Glomerular visceral epithelial cell (primary cell): ENCODE measurements around the gene PKD2L1.
"Not testable (repeated sequence)": the region's sequence is repeated elsewhere in the genome, so short reads cannot be mapped to it uniquely, and the experiment has no call there.

Experiments
- DNase-seq: peaks from one replicate; pipeline ENCODE4 v3.0.0-alpha.2; 2016; ENCODE audit errors: extremely low spot score

The PKD2L1 gene

DNA sequence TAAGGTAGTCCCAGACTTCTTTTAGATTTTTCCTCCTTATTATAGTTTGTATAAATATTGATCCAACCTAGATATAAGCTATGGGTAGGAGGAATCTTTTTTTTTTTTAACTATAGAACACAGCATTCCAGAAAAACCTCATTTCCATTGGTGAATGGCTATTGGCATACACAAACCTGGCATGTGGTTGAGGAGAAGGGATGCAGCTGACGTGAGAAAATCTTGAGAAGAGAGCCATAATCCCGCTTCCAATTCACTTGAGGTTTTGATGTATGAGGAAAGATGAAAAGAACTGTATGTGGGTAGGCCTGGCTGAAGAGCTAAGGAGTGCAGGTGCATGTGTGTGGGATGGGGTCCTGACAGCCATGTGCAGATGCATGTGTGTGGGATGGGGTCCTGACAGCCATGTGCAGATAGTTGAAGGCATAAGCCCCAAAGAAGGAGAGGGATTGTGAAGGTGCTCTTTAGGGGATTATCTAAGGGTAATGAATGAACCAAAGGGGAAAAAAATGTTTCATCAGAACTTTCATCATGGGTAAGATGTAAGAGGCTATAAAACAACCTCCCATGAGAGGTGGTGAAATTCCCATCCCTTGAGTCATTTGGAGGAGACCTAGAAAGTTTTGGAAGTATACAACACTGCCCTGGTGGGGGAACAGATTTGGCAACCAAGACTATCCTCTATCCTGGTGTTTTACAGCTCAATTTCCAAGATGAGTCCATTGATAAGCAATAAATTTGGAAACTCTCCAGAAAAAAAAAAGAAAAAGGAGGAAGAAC is 3.8 kb upstream of the PKD2L1 start:
- DNase-seq, result no peak

DNA sequence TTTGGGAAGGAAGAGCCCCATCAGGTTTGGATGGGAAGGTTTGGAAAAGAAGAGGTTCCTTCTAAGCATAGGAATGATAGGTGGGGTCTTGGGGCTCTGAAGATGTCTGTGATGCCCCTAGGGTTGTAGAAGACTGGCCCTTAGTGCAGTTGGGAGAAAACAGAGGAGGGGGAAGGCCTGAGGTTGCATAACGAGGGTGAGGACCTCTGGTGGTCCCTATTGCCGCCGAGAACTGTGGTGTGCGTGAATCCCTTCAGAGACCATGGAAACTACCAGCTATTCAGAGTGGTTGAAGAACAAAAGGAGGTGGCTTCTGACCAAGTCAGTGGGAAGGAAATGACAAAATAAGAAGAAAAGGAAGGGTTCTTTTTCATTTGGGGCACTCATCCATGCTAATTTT is 3.1 kb upstream of the PKD2L1 start:
- DNase-seq, result no peak

DNA sequence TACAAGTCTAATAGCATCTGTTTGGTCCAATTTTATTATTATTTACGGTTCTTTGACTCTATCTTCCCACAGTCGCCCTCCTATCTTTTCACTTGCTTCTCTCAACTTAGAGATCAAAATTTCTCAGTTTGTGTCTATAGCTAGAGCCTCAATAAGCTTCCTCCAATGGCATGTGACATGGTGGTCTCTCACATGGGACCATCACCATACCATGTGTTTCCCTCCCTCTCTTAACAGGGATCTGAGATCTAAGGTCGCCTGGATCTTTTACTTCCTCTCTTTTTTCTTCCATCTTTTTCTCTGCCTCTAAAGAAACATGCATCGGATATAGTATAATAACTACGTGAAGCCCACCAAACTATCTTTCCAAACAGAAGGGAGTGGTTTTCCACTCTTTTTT is 1.8 kb downstream of the PKD2L1 start:
- no peak for DNase-seq

DNA sequence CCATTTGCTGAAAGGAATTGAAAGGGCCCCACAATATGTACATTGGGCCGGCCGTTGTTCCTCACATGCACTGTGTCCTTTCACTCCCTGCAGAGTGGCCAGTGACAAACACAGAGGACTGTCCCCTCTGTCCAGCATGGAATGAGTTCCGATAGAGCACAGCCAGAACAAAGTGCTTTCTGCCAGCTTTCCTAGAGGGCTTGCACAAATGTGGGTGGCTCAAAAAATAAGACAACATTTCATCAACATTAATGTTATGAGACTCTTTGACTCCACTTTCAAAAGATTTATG is 2.4 kb downstream of the PKD2L1 start:
- DNase-seq, result no peak

DNA sequence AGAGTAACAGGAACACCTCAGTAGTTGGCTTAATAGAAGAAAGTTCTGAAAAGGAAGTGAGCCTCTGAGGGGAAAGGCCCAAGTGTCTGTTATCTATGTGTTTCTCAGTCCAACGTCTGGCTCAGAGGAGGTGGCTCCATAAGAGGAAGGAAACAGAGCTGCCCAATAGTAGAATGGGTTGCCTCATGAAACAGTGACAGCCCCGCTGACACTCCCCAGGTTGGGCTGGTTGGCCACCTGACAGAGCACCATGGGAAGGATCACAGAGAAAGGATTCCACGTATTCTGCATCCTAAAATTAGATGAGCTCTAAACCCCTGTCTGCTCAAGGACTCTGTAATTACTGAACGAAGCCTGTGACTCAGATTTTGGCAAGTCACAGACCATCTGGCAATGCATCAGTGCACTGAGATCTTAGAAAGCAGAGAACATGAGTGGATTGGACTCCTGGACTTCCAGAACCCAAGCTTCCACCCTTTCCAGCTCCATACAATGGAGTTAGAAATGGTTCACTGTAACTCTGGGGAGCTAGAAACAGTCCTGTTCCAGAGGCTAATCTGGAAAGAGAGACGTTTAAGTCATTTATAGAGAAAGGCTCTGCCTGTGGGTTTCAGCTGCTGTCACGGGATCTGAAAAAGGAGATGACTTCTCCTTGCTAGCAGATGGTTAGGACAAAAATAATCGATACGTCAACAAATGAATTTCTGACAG is 2.9 kb downstream of the PKD2L1 start:
- DNase-seq, result no peak

DNA sequence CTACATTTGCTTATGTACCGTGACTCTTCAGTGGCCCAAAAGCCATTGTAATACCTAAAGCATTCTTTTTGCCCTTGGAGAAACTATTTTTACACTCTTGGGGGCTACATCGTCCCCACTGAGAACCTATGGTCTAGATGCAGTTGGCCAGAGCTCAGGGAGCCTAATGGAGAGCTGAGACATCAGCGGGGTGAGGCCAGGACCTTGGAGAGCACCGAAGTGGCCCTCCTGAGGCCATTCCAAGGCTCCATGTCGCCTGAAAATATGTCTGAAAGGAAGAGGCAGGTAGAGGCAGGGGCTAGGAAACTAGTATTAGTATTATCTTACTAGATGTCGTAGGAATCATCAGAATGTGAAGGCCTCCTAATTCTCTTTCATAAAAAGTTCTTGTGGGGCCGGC is 4.9 kb downstream of the PKD2L1 start:
- no peak for DNase-seq

DNA sequence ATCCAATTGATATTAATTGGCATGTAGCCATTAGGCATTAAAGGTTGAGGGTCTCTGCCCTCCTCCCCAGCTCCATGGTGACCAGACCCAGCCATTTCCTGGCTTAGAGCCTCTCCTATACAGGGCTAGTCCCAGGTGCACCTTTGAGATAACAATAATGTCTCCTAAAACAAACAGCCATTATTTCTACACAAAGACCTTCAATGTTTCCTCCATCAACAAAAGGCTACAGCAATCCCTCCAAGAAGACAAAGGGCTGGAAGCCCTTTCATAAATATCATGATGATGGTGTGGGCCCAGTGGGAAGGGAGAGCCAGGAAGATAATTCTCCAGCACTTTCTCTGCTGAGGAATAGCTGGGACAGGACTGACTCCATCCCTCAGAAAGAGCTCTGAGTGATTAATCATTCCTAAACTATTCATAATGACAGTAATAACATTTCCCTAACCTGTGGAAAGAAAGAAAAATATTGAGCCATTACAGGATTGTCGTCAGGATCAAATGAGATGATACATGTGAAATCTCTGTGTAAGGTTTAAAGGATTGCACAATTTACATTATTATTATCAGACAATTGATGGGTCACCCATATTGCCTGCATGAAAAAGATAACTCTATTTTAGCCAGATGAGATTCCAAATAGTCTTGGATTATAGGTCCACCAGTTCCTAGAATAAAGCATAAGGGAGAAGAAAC is 10.2 kb downstream of the PKD2L1 start:
- DNase-seq, result no peak

DNA sequence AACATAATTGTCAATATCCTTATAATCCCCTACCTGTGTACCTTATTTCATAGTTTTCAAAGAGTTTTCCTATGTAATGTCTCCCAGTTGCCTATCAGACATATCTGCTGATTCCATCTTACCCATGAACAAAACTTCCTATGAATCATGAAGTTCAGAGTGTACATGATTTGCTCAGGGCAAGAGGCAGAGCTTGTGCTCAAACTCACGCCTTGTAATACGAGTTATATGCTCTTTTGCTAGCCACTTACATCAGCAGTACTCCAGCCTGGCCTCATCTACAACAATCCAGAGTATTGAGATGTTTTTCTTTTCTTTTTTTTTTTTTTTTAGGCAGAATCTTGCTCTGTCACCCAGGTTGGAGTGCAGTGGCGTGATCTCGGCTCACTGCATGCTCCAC is 11.8 kb downstream of the PKD2L1 start:
- no peak for DNase-seq

DNA sequence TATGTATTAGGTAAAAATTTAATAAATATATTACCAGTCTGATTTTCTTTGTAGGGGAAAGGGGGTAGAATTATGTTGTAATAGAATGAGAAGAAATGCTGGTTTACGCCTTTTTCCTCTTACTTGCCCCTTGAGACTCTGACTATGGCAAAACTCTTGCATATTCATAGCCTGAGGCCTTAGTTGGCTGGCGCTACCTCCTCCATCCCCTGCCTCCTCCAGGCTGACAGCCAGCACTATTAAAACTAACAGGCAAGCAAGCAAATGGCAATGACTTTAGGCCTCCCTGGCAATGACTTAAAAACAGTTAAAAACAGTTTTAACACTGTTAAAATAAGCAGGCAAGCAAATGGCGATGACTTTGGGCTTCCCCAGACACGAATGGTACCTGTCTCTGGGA is 14.4 kb downstream of the PKD2L1 start:
- DNase-seq, result no peak

DNA sequence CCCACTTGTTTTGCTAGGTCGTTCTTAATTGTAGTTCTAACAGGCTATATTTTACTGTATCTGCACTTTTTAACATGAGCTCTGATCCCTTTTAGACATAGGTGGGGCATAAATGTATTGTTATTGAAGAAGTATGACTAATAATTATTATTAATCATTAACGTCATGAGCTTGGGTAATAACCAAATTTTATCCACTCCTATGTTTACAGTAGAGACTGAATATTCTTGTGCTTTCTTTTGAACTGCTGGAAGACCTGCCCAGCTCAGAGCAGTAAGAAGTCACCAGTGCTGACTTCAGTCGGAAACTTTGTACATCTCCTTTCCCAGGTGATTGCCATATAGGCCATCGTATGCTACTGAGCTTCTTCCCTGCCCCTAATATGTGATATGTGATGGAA is 18.7 kb downstream of the PKD2L1 start:
- no peak for DNase-seq

DNA sequence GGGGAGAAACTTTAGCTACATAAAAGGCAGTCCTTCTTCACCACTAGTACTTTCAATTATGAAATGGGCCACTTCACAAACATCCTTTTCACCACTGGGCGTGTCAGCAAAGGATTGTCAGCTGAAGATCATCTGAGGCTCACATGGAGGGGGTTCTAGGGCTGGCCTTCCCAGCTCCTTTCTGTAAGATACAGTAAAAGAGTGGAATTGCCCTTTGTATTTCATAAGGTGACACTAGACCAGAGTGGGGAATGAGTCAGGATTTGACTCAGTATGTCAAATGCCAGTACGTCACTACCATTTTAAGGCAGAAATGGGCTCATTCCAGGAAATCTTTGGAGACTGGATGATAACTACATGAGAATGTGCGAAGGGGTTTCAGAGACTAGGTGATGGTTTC is 22.3 kb downstream of the PKD2L1 start:
- no peak for DNase-seq

DNA sequence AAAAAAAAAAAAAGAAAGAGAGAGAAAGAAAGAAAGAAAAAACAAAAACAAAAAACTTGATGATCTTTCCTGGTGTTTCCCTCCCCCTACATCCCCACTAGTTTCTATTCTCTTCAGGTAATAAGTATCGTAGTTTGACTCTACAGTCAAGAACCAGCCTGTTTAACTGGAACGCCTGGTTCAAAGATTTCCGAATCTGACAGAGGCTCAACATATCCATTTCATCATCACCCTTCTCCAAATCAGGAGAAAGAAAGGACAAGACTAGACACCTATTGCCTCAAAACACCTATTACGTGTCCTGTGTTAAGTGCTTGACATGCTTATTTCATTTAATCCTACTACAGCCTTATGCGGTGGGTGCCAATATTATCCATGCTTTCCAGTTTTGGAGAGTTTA is 23.2 kb downstream of the PKD2L1 start:
- no peak for DNase-seq

DNA sequence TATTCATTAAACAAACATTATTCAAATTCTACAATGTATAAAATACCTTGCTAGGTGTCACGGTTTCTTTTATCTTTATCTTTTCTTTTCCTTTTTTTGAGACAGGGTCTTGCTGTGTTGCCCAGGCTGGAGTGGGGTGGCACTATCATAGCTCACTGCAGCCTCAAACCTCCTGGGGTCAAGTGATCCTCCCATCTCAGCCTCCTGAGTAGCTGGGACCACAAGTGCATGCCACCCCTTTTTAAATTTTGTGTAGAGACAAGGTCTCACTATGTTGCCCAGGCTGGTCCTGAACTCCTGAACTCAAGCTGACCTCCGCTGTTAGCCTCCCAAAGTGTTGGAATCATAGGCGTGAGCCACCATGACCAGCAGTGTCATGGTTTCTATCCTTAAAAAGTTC is 25.6 kb downstream of the PKD2L1 start:
- no peak for DNase-seq

DNA sequence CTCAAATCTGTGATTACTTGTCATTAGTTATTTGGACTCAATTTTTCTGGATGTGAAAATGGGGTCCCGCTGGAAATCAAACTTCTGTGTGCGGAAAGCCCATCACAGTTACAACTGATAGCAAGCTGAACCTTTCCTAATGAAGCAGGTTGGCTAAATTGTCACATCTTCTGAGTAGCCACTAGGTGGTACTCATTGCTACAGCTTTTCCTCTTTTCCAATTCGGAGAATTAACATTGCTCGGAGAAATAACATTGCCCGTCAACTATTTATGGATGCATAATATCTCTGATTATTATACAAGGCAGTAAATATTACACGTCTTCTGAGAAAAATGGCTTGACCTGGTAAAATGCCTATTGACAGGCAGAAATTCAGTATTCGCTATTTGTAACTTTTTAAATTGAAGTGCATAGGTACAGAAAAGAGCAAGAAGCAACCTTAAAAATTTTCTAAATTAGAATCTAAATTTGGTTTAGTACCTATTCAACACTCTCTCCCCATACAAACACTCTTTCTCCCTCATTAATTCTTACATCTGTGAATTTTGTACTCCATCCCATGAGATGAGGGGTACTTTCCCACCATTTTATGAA is 26.2 kb downstream of the PKD2L1 start:
- no peak for DNase-seq

DNA sequence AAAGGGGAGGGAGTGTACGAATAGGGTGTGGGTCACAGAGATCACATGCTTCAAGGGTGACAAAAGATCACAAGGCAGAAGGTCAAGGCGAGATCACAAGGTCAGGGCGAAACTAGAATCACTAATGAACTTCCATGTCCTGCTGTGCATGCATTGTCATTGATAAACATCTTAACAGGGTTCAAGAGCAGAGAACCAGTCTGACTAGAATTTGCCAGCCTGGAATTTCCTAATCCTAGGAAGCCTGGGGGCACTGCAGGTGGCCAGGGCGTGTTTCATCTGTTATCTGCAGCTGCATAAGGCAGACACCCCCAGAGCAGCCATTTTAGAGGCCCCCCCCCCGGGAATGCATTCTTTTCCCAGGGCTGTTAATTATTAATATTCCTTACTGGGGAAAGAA is 28.9 kb downstream of the PKD2L1 start:
- DNase-seq, result not testable (repeated sequence)

DNA sequence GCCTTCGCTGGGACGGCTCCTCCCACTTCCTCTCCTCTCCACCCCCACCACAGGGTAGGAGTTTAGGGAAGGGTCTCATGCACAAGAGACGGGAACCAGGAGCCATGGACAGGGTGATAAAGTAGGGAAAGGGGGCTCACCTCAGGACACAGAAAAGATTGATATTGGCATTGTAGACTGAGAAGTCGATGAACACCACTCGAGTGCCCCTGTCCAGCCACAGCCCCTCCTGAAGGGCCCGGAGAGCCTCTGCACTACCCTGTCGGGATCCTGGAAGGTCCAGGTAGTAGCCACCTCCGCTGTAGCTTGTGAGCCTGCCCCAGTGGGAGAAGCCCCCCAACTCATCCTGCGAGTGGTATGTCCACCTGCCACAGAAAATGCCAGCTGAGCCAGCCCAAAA is 32.8 kb downstream of the PKD2L1 start:
- no peak for DNase-seq

DNA sequence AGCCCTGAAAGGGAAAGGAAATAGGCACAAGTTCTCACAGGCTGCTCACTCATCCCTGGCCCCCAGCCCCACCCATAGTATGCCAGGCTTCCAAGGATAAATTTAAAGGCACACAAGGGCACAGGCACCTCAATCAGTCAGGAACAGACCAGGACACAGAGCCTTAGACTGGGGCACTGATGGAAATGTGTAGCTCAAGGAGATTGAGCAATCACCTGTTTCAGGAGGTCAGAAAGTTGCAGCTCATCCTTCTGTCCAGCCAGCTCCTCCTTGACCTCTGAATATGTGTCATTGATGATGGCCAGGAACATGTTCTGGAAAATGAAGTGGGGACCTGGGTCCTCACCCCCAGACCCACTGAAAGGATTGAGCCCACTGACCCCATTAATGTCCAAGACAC is 37.0 kb downstream of the PKD2L1 start:
- DNase-seq, result no peak

DNA sequence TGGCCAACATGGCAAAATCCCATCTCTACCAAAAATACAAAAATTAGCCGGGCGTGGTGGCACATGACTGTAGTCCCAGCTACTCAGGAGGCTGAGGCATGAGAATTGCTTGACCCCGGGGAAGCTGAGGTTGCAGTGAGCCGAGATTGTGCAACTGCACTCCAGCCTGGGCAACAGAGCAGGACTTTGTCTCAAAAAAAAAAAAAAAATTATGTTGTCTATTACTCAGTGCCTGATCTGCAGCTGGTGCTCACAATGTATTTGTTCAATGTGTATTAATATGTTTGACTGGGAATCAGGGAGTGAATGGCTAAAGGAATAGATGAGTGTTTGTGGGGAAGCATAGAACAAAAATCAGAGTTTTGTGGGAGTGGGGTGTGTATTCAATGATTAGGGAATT is 37.7 kb downstream of the PKD2L1 start:
- not testable (repeated sequence) for DNase-seq

DNA sequence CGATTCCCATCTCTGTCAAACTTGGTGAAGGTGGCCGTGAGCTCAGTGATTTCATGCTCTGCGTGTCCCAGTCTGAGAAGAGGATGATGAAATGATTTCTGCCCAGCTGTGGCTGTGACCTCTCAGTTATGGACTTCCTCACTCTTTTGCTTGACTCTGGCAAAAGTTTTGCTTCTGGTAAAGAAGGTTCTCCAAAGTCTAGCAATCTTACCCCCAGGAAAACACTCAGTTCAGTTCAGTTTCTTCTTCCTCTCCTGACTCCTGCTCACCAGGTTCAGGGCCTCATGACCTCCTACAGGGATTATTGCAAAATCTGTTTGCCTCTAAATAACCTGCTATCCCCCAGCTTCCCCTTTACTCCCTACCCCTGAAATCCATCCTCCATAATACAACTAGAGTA is 38.7 kb downstream of the PKD2L1 start:
- no peak for DNase-seq

DNA sequence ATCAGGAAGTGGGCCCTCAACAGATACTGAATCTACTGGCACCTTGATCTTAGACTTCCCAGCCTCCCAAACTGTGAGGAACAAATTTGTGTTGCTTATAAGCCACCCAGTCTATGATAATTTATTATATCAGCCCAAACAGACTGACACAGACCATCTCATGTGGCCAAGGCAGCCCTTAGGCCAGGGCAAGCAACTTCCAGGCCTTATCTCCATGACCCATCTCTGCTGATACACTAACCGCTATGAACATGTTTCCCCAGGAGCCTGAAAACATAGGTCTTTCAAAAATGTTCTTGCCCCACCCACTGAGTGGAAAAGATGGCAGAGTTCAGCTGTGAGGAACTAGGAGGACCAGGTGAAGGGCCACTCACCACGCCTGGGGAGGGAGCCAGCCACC is 40.4 kb downstream of the PKD2L1 start:
- DNase-seq, result no peak

DNA sequence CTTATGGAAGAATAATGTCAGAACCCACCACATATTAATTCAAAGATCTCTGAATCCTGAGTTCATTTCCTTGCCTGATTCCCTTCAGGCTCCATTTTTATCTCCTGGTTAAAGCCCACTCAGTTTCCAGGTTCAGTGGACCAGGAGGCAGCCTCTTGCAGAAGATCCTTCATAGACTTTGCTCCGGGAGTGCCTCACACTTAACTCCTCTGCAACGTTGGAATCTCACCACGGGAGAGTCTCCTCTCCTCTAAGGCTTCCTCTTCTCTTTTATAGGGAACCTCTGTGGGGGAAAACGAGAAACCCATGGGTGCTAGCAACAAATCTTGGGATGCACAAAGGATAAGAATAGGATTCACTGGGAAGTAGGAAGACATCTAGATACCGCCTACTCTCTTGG is 41.8 kb downstream of the PKD2L1 start:
- DNase-seq, result no peak

DNA sequence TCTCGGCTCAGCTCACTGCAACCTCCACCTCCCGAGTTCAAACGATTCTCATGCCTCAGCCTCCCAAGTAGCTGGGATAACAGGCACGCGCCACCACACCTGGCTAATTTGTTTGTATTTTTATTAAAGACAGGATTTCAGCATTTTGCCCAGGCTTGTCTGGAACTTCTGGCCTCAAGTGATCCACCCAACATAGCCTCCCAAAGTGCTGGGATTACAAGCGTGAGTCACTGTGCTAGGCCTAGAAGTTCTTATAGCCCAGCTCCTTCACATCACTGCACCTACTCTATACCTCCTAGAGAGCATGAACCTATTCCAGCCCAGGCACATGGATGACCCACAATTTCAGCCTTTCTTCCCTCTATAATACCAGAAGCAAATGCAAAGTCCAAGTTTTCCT is 42.3 kb downstream of the PKD2L1 start:
- no peak for DNase-seq
